ENCODE results near the gene OSGIN1.

The OSGIN1 gene

GRCh38 chr16:83952940-83953795 is at the start of gene OSGIN1:
Gene OSGIN1 (plus strand): TSS chr16:83953240. CDS start chr16:83957672, 4,432 bp downstream.
- peak within 1 kb of the TSS; percentile 49 for H3K4me3 ChIP-seq (ENCODE audit: low read depth, low read length)
- peak; percentile 95 for DNase-seq (ENCODE audit: low read depth)
- TF ChIP-seq POLR2A (IDR thresholded peaks at IDR 0.05; ENCODE audit: extremely low read depth, insufficient read length) (peak; percentile 21), MYC (IDR thresholded peaks at IDR 0.05; ENCODE audit: low read depth, low read length) (peak; percentile 91), CTCF (IDR thresholded peaks at IDR 0.05; ENCODE audit: low read depth, low read length) (no peak)
- TF ChIP-seq, protein P1, sequence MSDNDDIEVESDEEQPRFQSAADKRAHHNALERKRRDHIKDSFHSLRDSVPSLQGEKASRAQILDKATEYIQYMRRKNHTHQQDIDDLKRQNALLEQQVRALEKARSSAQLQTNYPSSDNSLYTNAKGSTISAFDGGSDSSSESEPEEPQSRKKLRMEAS (IDR thresholded peaks at IDR 0.05; ENCODE audit: low read depth, low read length), result peak; percentile 89

- no peak overlapping the region for H3K4me3 ChIP-seq (ENCODE audit: low read depth, low read length)
- DNase-seq (ENCODE audit: low read depth), result no peak
- TF ChIP-seq POLR2A (IDR thresholded peaks at IDR 0.05; ENCODE audit: extremely low read depth, insufficient read length), result no peak
- no peak for TF ChIP-seq CTCF (IDR thresholded peaks at IDR 0.05; ENCODE audit: low read depth, low read length)
- TF ChIP-seq, protein P1 (IDR thresholded peaks at IDR 0.05; ENCODE audit: low read depth, low read length), result no peak
- no peak for TF ChIP-seq MYC (IDR thresholded peaks at IDR 0.05; ENCODE audit: low read depth, low read length)
Observed at GRCh38 chr16:83903751-83904150, 49.3 kb upstream of the OSGIN1 start.

DNA sequence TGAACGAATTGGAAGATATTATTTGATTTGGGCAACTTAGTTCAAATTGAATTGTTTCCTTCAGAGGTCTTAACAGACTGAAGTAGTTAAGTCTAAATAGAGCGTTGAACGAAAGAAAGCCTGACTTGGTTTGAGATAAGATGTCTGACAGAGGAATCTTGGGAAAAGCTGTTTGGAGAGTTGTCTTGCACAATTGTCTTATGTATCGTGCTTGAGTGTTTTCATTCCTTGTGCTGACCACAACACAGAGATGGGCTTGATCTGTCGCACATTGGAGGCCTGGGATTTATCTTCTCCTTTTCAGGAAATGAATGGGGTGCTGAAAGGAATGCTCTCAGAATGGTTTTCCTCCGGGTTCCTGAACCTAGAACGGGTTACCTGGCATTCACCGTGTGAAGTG is 46.4 kb upstream of the OSGIN1 start:
- DNase-seq (ENCODE audit: low read depth), result no peak
- H3K4me3 ChIP-seq (ENCODE audit: low read depth, low read length), result no peak overlapping the region
- TF ChIP-seq MYC (IDR thresholded peaks at IDR 0.05; ENCODE audit: low read depth, low read length), result no peak

GRCh38 chr16:83907111-83907510 is 45.9 kb upstream of the OSGIN1 start:
- H3K4me3 ChIP-seq (ENCODE audit: low read depth, low read length), result no peak overlapping the region
- DNase-seq (ENCODE audit: low read depth), result no peak
- TF ChIP-seq CTCF (IDR thresholded peaks at IDR 0.05; ENCODE audit: low read depth, low read length) (no peak), MYC (IDR thresholded peaks at IDR 0.05; ENCODE audit: low read depth, low read length) (no peak), POLR2A (IDR thresholded peaks at IDR 0.05; ENCODE audit: extremely low read depth, insufficient read length) (no peak)
- TF ChIP-seq, protein P1 (IDR thresholded peaks at IDR 0.05; ENCODE audit: low read depth, low read length), result no peak

DNA sequence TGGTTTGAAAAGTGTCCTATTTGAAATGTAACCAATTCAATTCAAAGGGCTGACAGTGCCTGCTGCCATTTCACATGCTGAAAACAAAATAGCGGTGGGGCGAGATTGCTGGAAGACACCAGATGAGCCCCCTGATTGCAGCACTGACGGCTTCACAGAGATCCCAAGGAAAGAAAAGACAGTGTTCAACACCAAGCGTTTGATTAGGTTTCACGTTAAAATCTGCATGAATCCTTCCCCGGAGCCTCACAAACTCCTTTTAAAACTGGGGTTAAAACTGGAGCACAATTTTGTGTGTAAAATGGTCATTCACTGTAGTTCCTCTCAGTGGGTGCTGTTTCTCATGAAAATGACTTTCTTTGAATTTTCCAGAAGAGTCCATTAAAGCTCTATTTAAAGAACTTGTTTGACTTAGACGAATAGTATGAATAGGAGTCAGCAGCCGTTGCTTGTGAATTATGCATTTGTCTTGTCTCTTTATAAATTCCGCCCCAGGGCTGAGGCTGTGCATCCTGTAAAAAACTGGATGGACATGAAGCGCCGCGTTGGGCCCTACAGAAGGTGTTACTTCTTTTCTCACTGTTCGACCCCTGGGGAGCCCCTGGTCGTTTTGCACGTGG is 45.3 kb upstream of the OSGIN1 start:
- TF ChIP-seq MYC (IDR thresholded peaks at IDR 0.05; ENCODE audit: low read depth, low read length) (no peak), POLR2A (IDR thresholded peaks at IDR 0.05; ENCODE audit: extremely low read depth, insufficient read length) (no peak), CTCF (IDR thresholded peaks at IDR 0.05; ENCODE audit: low read depth, low read length) (no peak)
- TF ChIP-seq, protein P1 (IDR thresholded peaks at IDR 0.05; ENCODE audit: low read depth, low read length), result no peak
- DNase-seq (ENCODE audit: low read depth), result no peak
- H3K4me3 ChIP-seq (ENCODE audit: low read depth, low read length), result no peak overlapping the region

DNA sequence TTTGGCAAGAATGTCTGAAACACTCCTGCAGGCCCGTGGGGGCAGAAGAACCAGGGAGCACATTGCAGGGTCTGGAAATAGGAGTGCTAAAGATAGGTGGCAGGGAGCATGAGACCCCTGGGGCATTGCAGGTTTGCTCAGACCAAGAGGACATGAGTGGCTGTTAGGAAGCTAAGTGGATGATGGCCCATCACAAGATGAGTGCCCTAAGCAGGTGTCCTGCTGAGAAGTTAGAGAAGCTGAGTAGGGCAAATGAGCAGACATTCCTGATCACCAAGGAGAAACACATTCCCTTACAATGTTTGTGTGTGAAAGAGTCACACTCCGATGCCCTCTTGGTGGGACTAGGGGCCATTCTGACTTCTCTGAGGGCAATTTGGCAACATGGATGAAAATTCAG is 44.2 kb upstream of the OSGIN1 start:
- DNase-seq (ENCODE audit: low read depth), result no peak
- no peak for TF ChIP-seq MYC (IDR thresholded peaks at IDR 0.05; ENCODE audit: low read depth, low read length)
- TF ChIP-seq, protein P1 (IDR thresholded peaks at IDR 0.05; ENCODE audit: low read depth, low read length), result no peak
- no peak for TF ChIP-seq CTCF (IDR thresholded peaks at IDR 0.05; ENCODE audit: low read depth, low read length)
- TF ChIP-seq POLR2A (IDR thresholded peaks at IDR 0.05; ENCODE audit: extremely low read depth, insufficient read length), result no peak

More for the DNA sequence above, 44.2 kb upstream of the OSGIN1 start:
- H3K4me3 ChIP-seq (ENCODE audit: low read depth, low read length), result no peak overlapping the region
